Right renal cortex interstitium (tissue), 3 donors: Measurements from ENCODE around the gene TRAF7. TPM values are rescaled to one million over a fixed set of nuclear protein-coding genes. Genes with fewer than 3 reads are reported as not detected.
"Not testable (repeated sequence)": the region's sequence is repeated elsewhere in the genome, so short reads cannot be mapped to it uniquely, and the experiment has no call there.

ENCODE experiments used
- DNase-seq, 3 donors: peaks; one replicate each; pipeline ENCODE4 v3.0.0-alpha.2; 2013; ENCODE audit warnings: low read depth in 3 of 3, low spot score in 2 of 3
- polyA plus RNA-seq, 3 donors: library from polyadenylated mRNA; unstranded; fragments of 120-200 nt; gene quantifications; one replicate each; pipeline ENCODE4 v1.2.1, GENCODE V29; 2013; ENCODE audit not compliant: insufficient read length in 3 of 3

The TRAF7 gene
- polyA plus RNA-seq, 3 donors, result 51.4 to 60.4 (median 60.3) TPM

- DNase-seq, result no peak
Observed at GRCh38 chr16:2196981-2197511, 41.5 kb downstream of the TRAF7 start.

GRCh38 chr16:2197765-2198164, 42.2 kb downstream of the TRAF7 start:
- no peak for DNase-seq

GRCh38 chr16:2198283-2198682, 42.7 kb downstream of the TRAF7 start:
- no peak for DNase-seq

GRCh38 chr16:2199095-2199494, 43.5 kb downstream of the TRAF7 start:
- DNase-seq, result no peak

GRCh38 chr16:2199621-2200139, 44.1 kb downstream of the TRAF7 start:
- no peak for DNase-seq

GRCh38 chr16:2200313-2200712, 44.7 kb downstream of the TRAF7 start:
- DNase-seq, result no peak

GRCh38 chr16:2203119-2203688, 47.6 kb downstream of the TRAF7 start:
- not testable (repeated sequence) for DNase-seq

- no peak for DNase-seq
Observed at GRCh38 chr16:2204416-2205103, 49.0 kb downstream of the TRAF7 start.

- DNase-seq, result peak in 2 of 3 donors; percentile 76 to 77
Observed at GRCh38 chr16:2205104-2205966, 49.8 kb downstream of the TRAF7 start, which contains the start of gene MLST8. TSS of gene MLST8 (plus strand) at chr16:2205454. CDS start at chr16:2206086, 632 bp downstream.

- DNase-seq, result no peak
Observed at GRCh38 chr16:2205967-2206313, 50.4 kb downstream of the TRAF7 start.

GRCh38 chr16:2206420-2206779, 50.8 kb downstream of the TRAF7 start:
- DNase-seq, result no peak

- no peak for DNase-seq
Observed at GRCh38 chr16:2206780-2207433, 51.3 kb downstream of the TRAF7 start.

- no peak for DNase-seq
Observed at GRCh38 chr16:2207872-2208271, 52.3 kb downstream of the TRAF7 start.

- no peak for DNase-seq
Observed at GRCh38 chr16:2208308-2208707, 52.7 kb downstream of the TRAF7 start.

- no peak for DNase-seq
Observed at GRCh38 chr16:2208772-2209171, 53.2 kb downstream of the TRAF7 start.

GRCh38 chr16:2209258-2210008, 53.9 kb downstream of the TRAF7 start:
- DNase-seq, result no peak

- DNase-seq, result no peak
Observed at GRCh38 chr16:2210009-2210332, 54.4 kb downstream of the TRAF7 start.

GRCh38 chr16:2210386-2211365, 55.1 kb downstream of the TRAF7 start, which contains the start of gene BRICD5:
TSS of gene BRICD5 (minus strand) at chr16:2210863. CDS start at chr16:2210833, 30 bp downstream.
- DNase-seq, result no peak

- no peak for DNase-seq
Observed at GRCh38 chr16:2211923-2212347, 56.4 kb downstream of the TRAF7 start.
